CD4-positive, alpha-beta T cell (primary cell): ENCODE data around the gene NT5DC3. TPM values are rescaled to one million over a fixed set of nuclear protein-coding genes. Genes with fewer than 3 reads are reported as not detected.
A peak's percentile ranks its signal among the peaks of the same experiment; 100 is the strongest.

Experiments used
- ATAC-seq: fragments of 200-7000 bp; cut with Tn5 transposase; one replicate; pipeline ENCODE4 v1.10.0; 2022; ENCODE audit warnings: mild to moderate bottlenecking; ENCODE audit not compliant: poor library complexity
- CTCF ChIA-PET: fragments of 350-600 bp; sonication (Branson Sonifier 250); formaldehyde crosslinking; loops from one replicate; lab custom pipeline; 2021; ENCODE audit warnings: antibody characterized with exemption, inconsistent platforms; lab: Charles Lee
- POLR2A ChIA-PET: fragments of 350-600 bp; sonication (Branson Sonifier 250); formaldehyde crosslinking; loops from one replicate; lab custom pipeline; 2021; ENCODE audit warnings: antibody characterized with exemption, inconsistent platforms; lab: Charles Lee
- DNase-seq, 14 experiments: peaks; one replicate each; pipeline ENCODE4 v3.0.0-alpha.2; 2013 to 2020; ENCODE audit warnings: mixed read lengths in 2 of 14
- H3K27ac ChIP-seq, 2 donors: one replicate each; pipeline versions ENCODE4 v1.5.1 to v1.7.0; 2013; ENCODE audit warnings: low read length in 2 of 2, low read depth in 1 of 2, mild to moderate bottlenecking in 1 of 2
- H3K27me3 ChIP-seq, 2 experiments: 1 replicate in 1 of 2; 2 replicates in 1 of 2; pipeline versions ENCODE4 v1.6.1 to v1.7.0; 2013; ENCODE audit warnings: low read length in 2 of 2, control low read depth in 1 of 2, mild to moderate bottlenecking in 1 of 2, moderate library complexity in 1 of 2; ENCODE audit not compliant: insufficient read depth in 2 of 2, control insufficient read depth in 1 of 2
- H3K36me3 ChIP-seq: one replicate; pipeline ENCODE4 v1.6.1; 2013; ENCODE audit warnings: low read length, control low read depth; ENCODE audit not compliant: insufficient read depth
- H3K4me1 ChIP-seq: one replicate; pipeline ENCODE4 v1.6.1; 2013; ENCODE audit warnings: low read length, control low read depth; ENCODE audit not compliant: insufficient read depth
- H3K4me3 ChIP-seq: one replicate; pipeline ENCODE4 v1.5.1; 2013; ENCODE audit warnings: mild to moderate bottlenecking, low read length, moderate library complexity
- H3K9me3 ChIP-seq, 2 experiments: 1 replicate in 1 of 2; 2 replicates in 1 of 2; pipeline versions ENCODE4 v1.6.1 to v1.7.0; 2013; ENCODE audit warnings: low read length in 2 of 2, mild to moderate bottlenecking in 2 of 2, control low read depth in 1 of 2, moderate library complexity in 1 of 2; ENCODE audit not compliant: control insufficient read depth in 1 of 2, insufficient read depth in 1 of 2
- H3K27ac Mint-ChIP-seq: one replicate; pipeline ENCODE4 v1.8.0; 2020; ENCODE audit warnings: mixed read lengths
- H3K27me3 Mint-ChIP-seq: one replicate; pipeline ENCODE4 v1.8.0; 2021; ENCODE audit warnings: mixed read lengths
- H3K36me3 Mint-ChIP-seq: one replicate; pipeline ENCODE4 v1.8.0; 2021; ENCODE audit warnings: low read depth, mixed read lengths
- H3K4me1 Mint-ChIP-seq: one replicate; pipeline ENCODE4 v1.8.0; 2021; ENCODE audit warnings: low read depth, mixed read lengths
- H3K4me3 Mint-ChIP-seq: one replicate; pipeline ENCODE4 v1.8.0; 2020; ENCODE audit warnings: mild to moderate bottlenecking, mixed read lengths
- H3K9me3 Mint-ChIP-seq: one replicate; pipeline ENCODE4 v1.8.0; 2020; ENCODE audit warnings: mixed read lengths
- intact Hi-C, 2 experiments: fragments of 100-400 bp; cut with DNase I in 1 of 2; cut with micrococcal nuclease in 1 of 2; formaldehyde crosslinking; loops; one replicate each; pipeline versions ENCODE4 v1.15.1 to v1.9.0; 2023 to 2025; cut with DNase I, micrococcal nuclease
- total RNA-seq, 174 experiments: library from RNA in 2 of 174; stranded (reverse) in 2 of 174; gene quantifications; one replicate each; pipeline ENCODE4 v1.2.3 and lab custom pipeline; 2021 to 2026
- TF ChIP-seq, protein P1 (sequence below): fragments of 200-600 bp; IDR thresholded peaks from one replicate; pipeline ENCODE4 v1.8.0; 2022; ENCODE audit warnings: antibody characterized with exemption, mild to moderate bottlenecking

The NT5DC3 gene
- total RNA-seq, 2 experiments from 2014 or later: 3.5 to 4.0 TPM

DNA sequence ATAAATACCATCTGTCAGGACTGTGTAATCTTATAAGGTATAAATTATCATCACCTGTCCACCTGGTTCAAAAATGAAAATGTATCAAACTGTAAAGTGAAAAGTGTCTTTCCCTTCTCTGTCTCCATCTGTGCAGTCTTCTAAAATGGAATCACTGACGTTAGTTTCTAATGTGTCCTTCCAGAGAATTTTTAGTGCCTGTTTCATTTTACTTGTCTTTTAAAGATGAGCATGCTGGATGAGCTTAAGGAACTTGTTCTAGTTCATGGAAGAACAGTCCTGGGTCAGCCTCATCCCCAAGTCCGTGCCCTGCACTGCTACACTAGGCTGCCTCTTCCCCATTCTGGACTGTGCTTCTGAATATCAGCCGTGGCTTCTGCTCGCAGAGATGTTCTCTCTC, 5.4 kb upstream of the NT5DC3 start:
- Mint-ChIP-seq H3K36me3 (no peaks in the 10 kb centered on the region), H3K27ac (no peak overlapping the region)
- CTCF ChIA-PET: no interaction called here

DNA sequence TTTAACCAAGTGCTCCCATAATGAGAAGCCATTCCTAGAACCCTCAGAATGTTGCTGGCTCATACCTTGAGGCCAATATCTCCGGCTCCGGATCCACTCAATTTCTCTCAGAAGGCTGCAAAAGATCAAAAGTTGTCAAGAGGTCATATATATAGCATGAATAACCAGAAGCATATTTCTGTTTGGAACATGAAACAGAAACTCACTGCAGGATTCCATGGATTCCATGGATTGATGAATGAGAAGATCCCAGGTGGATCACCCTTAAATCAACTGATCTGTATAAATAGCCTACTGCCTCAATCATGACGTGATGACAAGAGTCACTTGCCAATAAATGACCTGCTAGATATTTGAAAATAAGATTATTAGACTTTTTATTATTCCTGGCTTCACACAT, 3.3 kb upstream of the NT5DC3 start:
- Mint-ChIP-seq H3K4me1 (peaks cover 21% of the 10 kb centered on the region), H3K27me3 (no peaks in the 10 kb centered on the region), H3K36me3 (no peaks in the 10 kb centered on the region), H3K9me3 (no peaks in the 10 kb centered on the region), H3K27ac (no peak overlapping the region), H3K4me3 (no peak overlapping the region)
- ATAC-seq: no peak
- Histone ChIP-seq H3K4me1 (peaks cover 19% of the 10 kb centered on the region), H3K36me3 (no peaks in the 10 kb centered on the region), H3K27me3 (no peaks in the 10 kb centered on the region), H3K27ac (no peak overlapping the region), H3K9me3 (no peaks in the 10 kb centered on the region), H3K4me3 (no peak overlapping the region)
- ChIA-PET CTCF (no interaction called here), POLR2A (no interaction called here)
- TF ChIP-seq, protein P1, sequence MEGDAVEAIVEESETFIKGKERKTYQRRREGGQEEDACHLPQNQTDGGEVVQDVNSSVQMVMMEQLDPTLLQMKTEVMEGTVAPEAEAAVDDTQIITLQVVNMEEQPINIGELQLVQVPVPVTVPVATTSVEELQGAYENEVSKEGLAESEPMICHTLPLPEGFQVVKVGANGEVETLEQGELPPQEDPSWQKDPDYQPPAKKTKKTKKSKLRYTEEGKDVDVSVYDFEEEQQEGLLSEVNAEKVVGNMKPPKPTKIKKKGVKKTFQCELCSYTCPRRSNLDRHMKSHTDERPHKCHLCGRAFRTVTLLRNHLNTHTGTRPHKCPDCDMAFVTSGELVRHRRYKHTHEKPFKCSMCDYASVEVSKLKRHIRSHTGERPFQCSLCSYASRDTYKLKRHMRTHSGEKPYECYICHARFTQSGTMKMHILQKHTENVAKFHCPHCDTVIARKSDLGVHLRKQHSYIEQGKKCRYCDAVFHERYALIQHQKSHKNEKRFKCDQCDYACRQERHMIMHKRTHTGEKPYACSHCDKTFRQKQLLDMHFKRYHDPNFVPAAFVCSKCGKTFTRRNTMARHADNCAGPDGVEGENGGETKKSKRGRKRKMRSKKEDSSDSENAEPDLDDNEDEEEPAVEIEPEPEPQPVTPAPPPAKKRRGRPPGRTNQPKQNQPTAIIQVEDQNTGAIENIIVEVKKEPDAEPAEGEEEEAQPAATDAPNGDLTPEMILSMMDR: no peak
- intact Hi-C loops: loop anchor here (5.0 to 10.0 kb wide), 7 partner anchors 123 to 1780 kb away; partner anchors contain the start of genes APPL2 (in 1 of the 2), HCFC2 (in 1 of the 2), NOPCHAP1 (in 1 of the 2) and TDG (in 1 of the 2)
- DNase-seq: no peak

More for the DNA sequence above, 5.4 kb upstream of the NT5DC3 start:
- H3K36me3 ChIP-seq: no peaks in the 10 kb centered on the region
- Mint-ChIP-seq H3K9me3 (no peaks in the 10 kb centered on the region), H3K27me3 (no peaks in the 10 kb centered on the region), H3K4me1 (peaks cover 11% of the 10 kb centered on the region), H3K4me3 (no peak overlapping the region)
- H3K27me3 ChIP-seq: no peaks in the 10 kb centered on the region
- TF ChIP-seq, protein P1: no peak
- intact Hi-C loops: loop anchor here in 1 of 2 experiments (10.0 kb wide), 2 partner anchors 1388 to 1782 kb away; partner anchors contain the start of genes APPL2 and WASHC3
- POLR2A ChIA-PET: no interaction called here
- DNase-seq (no peak), ATAC-seq (no peak)
- no peaks in the 10 kb centered on the region for H3K9me3 ChIP-seq
- peaks cover 6% of the 10 kb centered on the region for H3K4me1 ChIP-seq
- no peak overlapping the region for H3K27ac ChIP-seq
- no peak overlapping the region for H3K4me3 ChIP-seq

DNA sequence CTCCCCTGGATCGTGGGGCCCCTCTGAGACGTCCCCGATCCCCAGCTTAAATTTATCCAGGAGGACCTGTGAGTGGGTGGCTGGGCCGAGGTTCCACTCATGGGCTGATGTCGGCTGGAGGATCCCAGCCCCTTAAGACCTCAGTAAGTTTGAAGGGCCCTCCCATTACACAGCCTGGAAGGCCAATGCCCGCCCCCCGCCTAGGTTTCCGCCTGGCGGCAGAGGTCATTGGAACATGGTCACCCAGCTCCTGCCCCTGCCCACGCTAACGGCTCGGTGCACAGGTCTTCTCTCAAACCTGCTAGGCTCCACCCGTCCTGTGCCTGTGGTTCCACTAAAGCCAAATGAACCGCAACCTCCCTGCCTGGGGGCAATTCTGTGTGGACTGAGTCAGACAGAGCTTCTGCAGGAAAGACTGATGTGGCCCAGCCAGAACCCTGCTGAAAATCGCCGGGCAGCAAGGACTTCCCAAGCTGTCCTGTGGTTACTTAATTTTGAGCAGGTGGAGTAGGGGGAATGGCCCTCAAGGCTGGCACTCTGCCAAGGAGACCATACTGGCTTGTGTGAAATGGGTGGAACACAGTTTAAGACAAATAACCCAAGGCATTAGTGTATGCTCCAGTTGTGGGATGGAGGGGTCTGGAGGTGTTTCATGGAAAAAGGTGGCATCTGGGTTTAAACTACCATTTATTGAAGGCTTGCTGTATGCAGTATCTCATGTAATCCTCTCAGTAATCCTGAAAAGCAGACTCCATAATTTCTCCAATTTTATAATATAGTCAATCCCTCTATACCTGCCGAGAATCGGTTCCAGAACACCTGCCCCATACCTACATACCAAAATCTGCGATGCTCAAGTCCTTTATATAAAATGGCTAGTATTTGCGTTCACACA, 903 bp upstream of the NT5DC3 start:
- TF ChIP-seq, protein P1: no peak
- no peaks in the 10 kb centered on the region for H3K36me3 ChIP-seq
- intact Hi-C loops: loop anchor here (2.0 to 10.0 kb wide), 9 partner anchors 89 to 1777 kb away; partner anchors contain the start of genes APPL2 (in 1 of the 2), HCFC2 (in 1 of the 2), HSP90B1 (in 1 of the 2) and NOPCHAP1 (in 1 of the 2)
- H3K36me3 Mint-ChIP-seq: no peaks in the 10 kb centered on the region
- no peaks in the 10 kb centered on the region for H3K9me3 Mint-ChIP-seq
- no peaks in the 10 kb centered on the region for H3K27me3 ChIP-seq
- CTCF ChIA-PET: interaction anchor here (0.6 to 1.6 kb wide), 2 partner anchors 215 to 267 kb away, joined by 3 to 6 read pairs; no protein-coding TSS in a partner anchor
- H3K27ac Mint-ChIP-seq: peak overlapping the region; percentile 75
- DNase-seq (peak in 9 of 14 experiments; percentile 1 to 53 (median 16)), ATAC-seq (no peak)
- POLR2A ChIA-PET: interaction anchor here (0.7 to 2.9 kb wide), 10 partner anchors 8 to 447 kb away, joined by 3 to 26 read pairs (median 5); partner anchors contain the start of genes HCFC2, HSP90B1, NFYB and TDG
- peak overlapping the region; percentile 63 for H3K4me3 ChIP-seq
- H3K4me3 Mint-ChIP-seq: peak overlapping the region; percentile 85
- peak overlapping the region in 1 of 2 donors; percentile 60 for H3K27ac ChIP-seq
- peaks cover 21% of the 10 kb centered on the region for H3K4me1 Mint-ChIP-seq
- peaks cover 19% of the 10 kb centered on the region for H3K4me1 ChIP-seq
- H3K27me3 Mint-ChIP-seq: no peaks in the 10 kb centered on the region
- no peaks in the 10 kb centered on the region for H3K9me3 ChIP-seq
